Measurements from ENCODE around the gene NR5A1. TPM values are rescaled to one million over a fixed set of nuclear protein-coding genes. Genes with fewer than 3 reads are reported as not detected.

The NR5A1 gene
- total RNA-seq, 1 donor from 2014 or later = 1.2 TPM

DNA sequence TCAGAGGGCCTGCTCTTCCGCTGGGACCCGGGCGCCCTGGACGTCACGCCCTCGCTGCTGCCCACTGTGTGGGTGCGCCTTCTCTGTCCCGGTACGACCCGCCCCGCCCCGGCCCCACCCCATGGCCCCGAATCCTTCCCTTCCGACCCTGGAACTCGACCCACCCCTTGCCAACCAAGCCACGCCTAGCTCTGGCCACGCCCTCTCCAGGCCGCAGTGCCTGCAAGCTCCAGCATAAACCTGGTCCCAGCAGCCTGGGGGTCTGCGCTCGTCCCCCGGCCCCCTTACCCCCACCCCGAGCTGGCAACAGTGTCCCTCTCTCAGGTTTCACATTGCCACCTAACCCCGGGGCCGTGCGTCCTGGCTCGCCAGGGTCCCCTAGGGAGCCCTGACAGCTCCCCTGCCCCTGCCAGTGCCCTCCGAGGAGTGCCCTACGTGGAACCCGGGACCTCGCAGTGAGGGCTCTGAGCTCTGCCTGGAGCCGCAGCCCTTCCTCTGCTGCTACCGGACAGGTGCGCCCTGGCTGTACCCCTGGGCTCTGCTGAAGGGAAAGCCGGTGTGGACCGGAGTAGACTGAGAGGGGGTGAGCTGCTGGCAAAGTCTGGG, 53.5 kb downstream of the NR5A1 start:
- Histone ChIP-seq H3K9me3 (no peaks in the 10 kb centered on the region), H3K27ac (no peak overlapping the region), H3K36me3 (no peaks in the 10 kb centered on the region), H3K27me3 (no peaks in the 10 kb centered on the region), H3K4me1 (peaks cover 18% of the 10 kb centered on the region), H3K4me3 (peak overlapping the region in 1 of 2 donors; percentile 5)
- no peak for TF ChIP-seq POLR2A (IDR thresholded peaks at IDR 0.05)
- TF ChIP-seq, protein P1, sequence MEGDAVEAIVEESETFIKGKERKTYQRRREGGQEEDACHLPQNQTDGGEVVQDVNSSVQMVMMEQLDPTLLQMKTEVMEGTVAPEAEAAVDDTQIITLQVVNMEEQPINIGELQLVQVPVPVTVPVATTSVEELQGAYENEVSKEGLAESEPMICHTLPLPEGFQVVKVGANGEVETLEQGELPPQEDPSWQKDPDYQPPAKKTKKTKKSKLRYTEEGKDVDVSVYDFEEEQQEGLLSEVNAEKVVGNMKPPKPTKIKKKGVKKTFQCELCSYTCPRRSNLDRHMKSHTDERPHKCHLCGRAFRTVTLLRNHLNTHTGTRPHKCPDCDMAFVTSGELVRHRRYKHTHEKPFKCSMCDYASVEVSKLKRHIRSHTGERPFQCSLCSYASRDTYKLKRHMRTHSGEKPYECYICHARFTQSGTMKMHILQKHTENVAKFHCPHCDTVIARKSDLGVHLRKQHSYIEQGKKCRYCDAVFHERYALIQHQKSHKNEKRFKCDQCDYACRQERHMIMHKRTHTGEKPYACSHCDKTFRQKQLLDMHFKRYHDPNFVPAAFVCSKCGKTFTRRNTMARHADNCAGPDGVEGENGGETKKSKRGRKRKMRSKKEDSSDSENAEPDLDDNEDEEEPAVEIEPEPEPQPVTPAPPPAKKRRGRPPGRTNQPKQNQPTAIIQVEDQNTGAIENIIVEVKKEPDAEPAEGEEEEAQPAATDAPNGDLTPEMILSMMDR (IDR thresholded peaks at IDR 0.05) = no peak
- TF ChIP-seq POLR2AphosphoS5 (IDR thresholded peaks at IDR 0.05; ENCODE audit: insufficient read depth in 1 of 2, low read depth in 1 of 2) = no peak
- intact Hi-C loops (cut with DNase I) = no loop called here
- DNase-seq (ENCODE audit: extremely low spot score in 2 of 2) = no peak

DNA sequence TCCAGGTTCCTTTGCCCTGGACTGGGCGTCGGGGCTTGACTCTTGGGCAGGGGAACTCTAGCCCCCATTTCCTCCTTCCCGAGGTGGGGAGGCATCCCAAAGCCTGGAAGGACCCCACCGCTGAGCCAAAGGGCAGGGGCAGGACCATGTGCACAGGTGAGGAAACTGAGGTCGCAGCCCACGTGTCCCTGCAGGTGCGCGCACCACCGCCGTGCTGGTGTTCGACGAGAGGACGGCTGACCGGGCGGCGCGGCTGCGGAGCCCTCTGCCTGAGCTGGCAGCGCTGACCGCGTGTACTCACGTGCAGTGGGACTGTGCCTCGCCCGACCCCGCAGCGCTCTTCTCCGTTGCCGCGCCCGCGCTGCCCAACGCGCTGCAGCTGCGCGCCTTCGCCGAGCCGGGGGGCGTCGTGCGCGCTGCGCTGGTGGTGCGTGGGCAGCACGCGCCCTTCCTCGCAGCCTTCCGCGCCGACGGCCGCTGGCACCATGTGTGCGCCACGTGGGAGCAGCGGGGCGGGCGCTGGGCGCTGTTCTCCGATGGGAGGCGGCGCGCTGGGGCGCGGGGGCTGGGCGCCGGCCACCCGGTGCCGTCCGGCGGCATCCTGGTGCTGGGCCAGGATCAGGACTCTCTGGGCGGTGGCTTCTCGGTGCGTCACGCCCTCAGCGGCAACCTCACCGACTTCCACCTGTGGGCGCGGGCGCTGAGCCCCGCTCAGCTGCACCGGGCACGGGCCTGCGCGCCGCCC, 54.2 kb downstream of the NR5A1 start:
- no peaks in the 10 kb centered on the region for H3K27me3 ChIP-seq
- H3K36me3 ChIP-seq = no peaks in the 10 kb centered on the region
- no peak for TF ChIP-seq POLR2A (IDR thresholded peaks at IDR 0.05)
- TF ChIP-seq POLR2AphosphoS5 (IDR thresholded peaks at IDR 0.05; ENCODE audit: insufficient read depth in 1 of 2, low read depth in 1 of 2) = no peak
- TF ChIP-seq, protein P1 (IDR thresholded peaks at IDR 0.05) = no peak
- H3K27ac ChIP-seq = no peak overlapping the region
- peaks cover 18% of the 10 kb centered on the region for H3K4me1 ChIP-seq
- no peaks in the 10 kb centered on the region for H3K9me3 ChIP-seq
- intact Hi-C loops (cut with DNase I) = no loop called here
- peak overlapping the region in 1 of 2 donors; percentile 5 for H3K4me3 ChIP-seq
- no peak for DNase-seq (ENCODE audit: extremely low spot score in 2 of 2)

DNA sequence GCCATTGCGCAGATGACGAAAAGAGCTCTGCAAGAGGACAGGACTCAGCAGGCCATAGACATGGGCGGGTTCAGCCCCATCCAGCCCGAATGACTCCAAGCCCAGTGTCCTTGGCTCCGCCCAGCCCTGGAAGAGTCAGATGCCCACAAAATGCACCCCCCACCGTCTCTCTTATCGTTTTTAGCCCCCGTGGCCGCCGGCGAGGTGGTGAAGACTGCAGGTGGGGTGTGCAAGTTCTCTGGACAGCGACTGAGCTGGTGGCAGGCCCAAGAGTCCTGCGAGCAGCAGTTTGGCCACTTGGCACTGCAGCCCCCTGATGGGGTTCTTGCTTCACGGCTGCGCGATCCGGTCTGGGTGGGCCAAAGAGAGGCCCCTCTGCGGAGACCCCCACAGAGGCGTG, 54.9 kb downstream of the NR5A1 start:
- H3K4me1 ChIP-seq = peaks cover 18% of the 10 kb centered on the region
- DNase-seq (ENCODE audit: extremely low spot score in 2 of 2) = no peak
- H3K36me3 ChIP-seq = no peaks in the 10 kb centered on the region
- TF ChIP-seq POLR2AphosphoS5 (IDR thresholded peaks at IDR 0.05; ENCODE audit: insufficient read depth in 1 of 2, low read depth in 1 of 2) (no peak), POLR2A (IDR thresholded peaks at IDR 0.05) (no peak)
- TF ChIP-seq, protein P1 (IDR thresholded peaks at IDR 0.05) = no peak
- intact Hi-C loops (cut with DNase I) = no loop called here
- no peak overlapping the region for H3K27ac ChIP-seq
- no peaks in the 10 kb centered on the region for H3K27me3 ChIP-seq
- no peaks in the 10 kb centered on the region for H3K9me3 ChIP-seq
- no peak overlapping the region for H3K4me3 ChIP-seq

DNA sequence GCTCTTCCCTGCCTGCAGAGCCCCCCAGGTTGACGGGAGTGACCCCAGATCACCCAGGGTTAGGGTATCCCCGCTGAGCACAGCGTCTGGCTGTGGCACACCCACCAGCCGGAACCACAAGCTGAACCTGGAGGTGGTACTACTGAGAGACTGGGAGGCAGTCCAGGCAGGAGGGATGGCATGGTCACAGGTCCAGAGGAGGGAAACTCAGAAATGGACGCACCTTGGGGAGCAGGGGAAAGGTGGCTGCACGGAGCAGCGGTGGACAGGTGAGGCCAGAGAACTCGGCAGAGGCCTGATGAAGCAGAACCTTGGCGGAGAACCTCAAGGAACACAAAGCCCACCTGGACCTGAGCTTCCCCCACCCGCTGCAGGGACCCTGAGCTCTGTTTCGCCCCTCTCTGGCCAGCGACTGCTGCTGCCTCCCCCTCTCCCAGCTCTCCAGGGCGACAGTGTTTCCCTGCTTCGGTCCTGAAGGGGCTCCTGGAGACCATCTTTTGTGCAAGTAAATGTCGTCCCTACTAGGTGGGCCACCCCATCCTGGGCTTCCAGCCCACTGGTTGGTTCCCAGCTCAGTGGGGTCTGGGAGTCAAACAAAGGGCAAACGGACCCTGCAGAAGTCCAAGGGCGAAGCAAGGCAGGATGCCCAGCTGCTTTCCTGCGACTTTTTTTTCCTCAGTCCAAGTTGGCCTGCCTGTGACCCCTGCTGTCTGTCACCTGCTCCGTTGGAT, 56.1 kb downstream of the NR5A1 start:
- Histone ChIP-seq H3K27me3 (no peaks in the 10 kb centered on the region), H3K27ac (no peak overlapping the region), H3K4me1 (peaks cover 18% of the 10 kb centered on the region), H3K9me3 (no peaks in the 10 kb centered on the region), H3K36me3 (no peaks in the 10 kb centered on the region), H3K4me3 (no peak overlapping the region)
- DNase-seq (ENCODE audit: extremely low spot score in 2 of 2) = no peak
- intact Hi-C loops (cut with DNase I) = no loop called here
- TF ChIP-seq, protein P1 (IDR thresholded peaks at IDR 0.05) = no peak
- no peak for TF ChIP-seq POLR2A (IDR thresholded peaks at IDR 0.05)

All from vagina (tissue), 2 donors.